ENCODE data around the gene THBS3. TPM values are rescaled to one million over a fixed set of nuclear protein-coding genes. Genes with fewer than 3 reads are reported as not detected.
"Not testable (repeated sequence)": the region's sequence is repeated elsewhere in the genome, so short reads cannot be mapped to it uniquely, and the experiment has no call there.

Gene THBS3
- total and polyA plus RNA-seq, 4 donors = 11.4 to 33.1 (median 24.4) TPM

DNA sequence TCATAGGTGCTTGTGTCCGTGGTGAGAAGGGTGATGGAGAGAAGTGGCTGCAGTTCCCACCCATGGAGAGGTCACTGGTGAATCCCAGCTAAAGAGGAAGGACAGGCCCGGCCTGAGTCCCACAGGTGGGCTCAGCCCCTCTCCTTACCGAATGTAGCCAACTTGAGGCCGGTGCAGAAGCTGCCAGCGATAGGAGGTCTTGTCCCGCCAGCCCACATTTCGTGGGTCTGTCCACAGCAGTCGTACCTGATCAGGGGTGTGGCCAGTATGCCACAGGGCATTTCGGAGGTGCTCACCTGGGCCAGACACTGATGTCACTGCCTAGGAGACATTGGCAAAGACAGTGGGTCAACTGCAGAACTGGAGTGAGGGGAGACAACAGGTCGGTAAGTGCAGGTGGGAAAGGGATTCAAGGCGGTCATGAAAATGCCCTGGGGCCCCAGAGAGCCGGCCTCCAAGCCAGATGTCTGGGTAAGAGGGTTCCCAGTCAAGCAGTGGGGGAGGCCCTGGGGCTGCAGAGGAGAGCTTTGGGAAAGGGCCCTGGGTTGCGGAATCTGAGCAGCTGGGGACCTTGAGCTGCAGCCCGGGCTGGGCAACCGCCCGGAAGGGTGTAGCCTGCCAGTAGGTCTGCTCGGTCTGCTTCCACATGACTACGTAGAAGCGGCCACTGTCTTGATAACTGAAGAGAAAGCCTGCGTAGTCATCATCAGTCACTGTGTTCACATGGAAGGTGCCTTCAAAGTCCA is 10.6 kb downstream of the THBS3 start:
- ATAC-seq (ENCODE audit: insufficient read depth, low FRiP score) (no peak), DNase-seq (no peak)
- Histone ChIP-seq H3K27me3 (ENCODE audit: control insufficient read depth in 3 of 3, insufficient read depth in 3 of 3, low read length in 2 of 3) (no peaks in the 10 kb centered on the region), H3K9me3 (ENCODE audit: control insufficient read depth in 4 of 4, insufficient read depth in 3 of 4, low read length in 3 of 4) (no peaks in the 10 kb centered on the region), H3K4me3 (no peak overlapping the region), H3K4me1 (ENCODE audit: control insufficient read depth in 5 of 5, insufficient read depth in 5 of 5, low read length in 5 of 5) (peaks cover 0 to 31% (median 8%) of the 10 kb centered on the region in 5 donors), H3K27ac (ENCODE audit: low read depth in 1 of 2, low read length in 1 of 2) (no peak overlapping the region), H3K9ac (ENCODE audit: insufficient read depth in 1 of 2, low read length in 2 of 2) (no peak overlapping the region), H3K36me3 (ENCODE audit: control insufficient read depth in 4 of 4, insufficient read depth in 4 of 4, low read length in 4 of 4) (peaks cover 0 to 21% (median 3%) of the 10 kb centered on the region in 4 donors)
- TF ChIP-seq, protein P1, sequence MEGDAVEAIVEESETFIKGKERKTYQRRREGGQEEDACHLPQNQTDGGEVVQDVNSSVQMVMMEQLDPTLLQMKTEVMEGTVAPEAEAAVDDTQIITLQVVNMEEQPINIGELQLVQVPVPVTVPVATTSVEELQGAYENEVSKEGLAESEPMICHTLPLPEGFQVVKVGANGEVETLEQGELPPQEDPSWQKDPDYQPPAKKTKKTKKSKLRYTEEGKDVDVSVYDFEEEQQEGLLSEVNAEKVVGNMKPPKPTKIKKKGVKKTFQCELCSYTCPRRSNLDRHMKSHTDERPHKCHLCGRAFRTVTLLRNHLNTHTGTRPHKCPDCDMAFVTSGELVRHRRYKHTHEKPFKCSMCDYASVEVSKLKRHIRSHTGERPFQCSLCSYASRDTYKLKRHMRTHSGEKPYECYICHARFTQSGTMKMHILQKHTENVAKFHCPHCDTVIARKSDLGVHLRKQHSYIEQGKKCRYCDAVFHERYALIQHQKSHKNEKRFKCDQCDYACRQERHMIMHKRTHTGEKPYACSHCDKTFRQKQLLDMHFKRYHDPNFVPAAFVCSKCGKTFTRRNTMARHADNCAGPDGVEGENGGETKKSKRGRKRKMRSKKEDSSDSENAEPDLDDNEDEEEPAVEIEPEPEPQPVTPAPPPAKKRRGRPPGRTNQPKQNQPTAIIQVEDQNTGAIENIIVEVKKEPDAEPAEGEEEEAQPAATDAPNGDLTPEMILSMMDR (IDR thresholded peaks at IDR 0.05; ENCODE audit: control extremely low read depth, extremely low read depth) = no peak
- WGBS, 2 donors = 93 to 95% methylated on average over 20 of the region's 20 CpGs

DNA sequence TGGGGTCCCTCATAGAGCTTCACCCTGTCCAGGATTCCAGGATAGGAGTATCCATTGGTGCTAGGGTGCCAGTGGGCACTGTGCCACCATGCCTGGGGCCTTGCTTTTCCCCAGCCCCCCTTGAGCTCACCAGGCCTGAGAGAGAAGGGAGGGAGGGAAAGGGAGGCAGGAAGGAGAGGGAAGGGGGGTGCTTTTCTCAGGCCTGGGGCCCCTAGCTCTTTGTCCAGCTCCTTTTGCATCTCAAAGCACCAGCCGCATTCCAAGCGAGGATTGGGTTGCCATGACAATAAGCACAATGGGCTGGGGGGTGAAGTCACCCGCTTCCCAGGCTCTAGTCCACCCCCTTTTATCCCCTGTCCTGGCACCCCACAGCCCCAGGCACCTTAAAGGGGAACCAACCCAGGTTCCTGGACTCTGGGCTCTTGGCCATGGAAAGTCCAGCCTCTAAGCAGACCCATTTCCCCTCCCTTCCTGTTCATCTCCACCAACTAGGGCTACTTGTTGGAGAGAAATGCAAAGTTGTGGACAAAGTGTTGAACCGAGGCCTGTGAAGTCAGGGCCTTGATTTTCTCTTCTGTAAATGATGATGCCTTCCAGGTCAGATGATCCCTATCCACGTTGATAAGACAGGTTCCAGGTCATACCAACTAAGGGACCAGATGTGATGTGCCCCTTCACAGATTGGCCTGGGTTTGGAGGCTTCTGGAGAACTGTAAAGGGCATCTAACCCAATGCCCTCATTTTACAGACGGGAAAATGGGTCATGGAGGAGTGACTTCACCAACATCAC is 11.4 kb downstream of the THBS3 start:
- Histone ChIP-seq H3K9ac (ENCODE audit: insufficient read depth in 1 of 2, low read length in 2 of 2) (no peak overlapping the region), H3K4me1 (ENCODE audit: control insufficient read depth in 5 of 5, insufficient read depth in 5 of 5, low read length in 5 of 5) (peaks cover 0 to 31% (median 8%) of the 10 kb centered on the region in 5 donors), H3K27me3 (ENCODE audit: control insufficient read depth in 3 of 3, insufficient read depth in 3 of 3, low read length in 2 of 3) (no peaks in the 10 kb centered on the region), H3K27ac (ENCODE audit: low read depth in 1 of 2, low read length in 1 of 2) (no peak overlapping the region), H3K4me3 (no peak overlapping the region), H3K36me3 (ENCODE audit: control insufficient read depth in 4 of 4, insufficient read depth in 4 of 4, low read length in 4 of 4) (peaks cover 0 to 17% (median 3%) of the 10 kb centered on the region in 4 donors), H3K9me3 (ENCODE audit: control insufficient read depth in 4 of 4, insufficient read depth in 3 of 4, low read length in 3 of 4) (no peaks in the 10 kb centered on the region)
- DNase-seq (peak in 2 of 3 donors; percentile 48 to 60), ATAC-seq (ENCODE audit: insufficient read depth, low FRiP score) (no peak)
- WGBS, 2 donors = 87 to 90% methylated on average over 6 of the region's 6 CpGs
- TF ChIP-seq, protein P1 (IDR thresholded peaks at IDR 0.05; ENCODE audit: control extremely low read depth, extremely low read depth) = no peak

DNA sequence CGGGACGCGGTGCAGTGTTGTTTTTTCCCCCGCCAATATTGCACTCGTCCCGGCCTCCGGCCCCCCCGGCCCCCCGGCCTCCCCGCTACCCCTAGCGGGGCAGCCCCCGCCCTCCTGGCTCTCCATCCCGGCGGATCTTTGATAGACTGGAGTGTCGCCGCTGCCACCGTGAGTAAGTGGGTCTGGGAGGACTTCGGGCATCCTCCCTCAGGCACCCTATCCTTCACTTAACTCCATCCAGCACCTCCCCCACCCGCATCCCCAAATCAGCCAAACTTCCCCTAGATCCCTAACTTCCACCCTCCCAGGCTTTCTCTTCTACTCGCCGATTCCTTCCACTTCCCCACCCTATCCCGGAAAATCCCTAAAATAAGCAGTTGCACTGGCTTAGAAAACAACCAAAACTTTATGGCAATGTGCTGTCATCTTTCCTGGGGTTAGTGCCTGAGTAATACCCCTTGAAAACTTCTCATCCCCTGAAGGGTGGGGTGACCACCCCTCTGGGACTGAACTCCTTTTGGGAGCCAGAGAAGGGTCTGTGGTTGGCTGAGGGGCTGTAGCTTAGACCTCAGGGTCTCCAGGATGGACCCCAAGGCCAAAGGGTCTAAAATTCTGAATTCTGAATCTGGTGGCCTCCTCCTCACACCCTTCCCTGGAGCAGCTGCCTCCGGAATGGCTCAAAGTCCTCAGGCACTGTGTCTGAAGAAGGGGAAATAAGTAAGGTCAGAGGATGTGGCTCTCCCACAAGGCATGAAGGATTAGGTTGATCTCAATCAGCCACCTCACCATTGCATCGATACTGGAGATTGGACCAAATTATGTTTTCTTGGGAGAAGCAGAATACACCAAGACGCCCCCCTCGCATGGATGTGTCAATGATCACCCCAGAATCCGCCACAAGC is 12.2 kb downstream of the THBS3 start:
- Histone ChIP-seq H3K9me3 (ENCODE audit: control insufficient read depth in 4 of 4, insufficient read depth in 3 of 4, low read length in 3 of 4) (no peaks in the 10 kb centered on the region), H3K27ac (ENCODE audit: low read depth in 1 of 2, low read length in 1 of 2) (peak overlapping the region in 1 of 2 donors; percentile 52), H3K36me3 (ENCODE audit: control insufficient read depth in 4 of 4, insufficient read depth in 4 of 4, low read length in 4 of 4) (peaks cover 0 to 13% (median 3%) of the 10 kb centered on the region in 4 donors), H3K27me3 (ENCODE audit: control insufficient read depth in 3 of 3, insufficient read depth in 3 of 3, low read length in 2 of 3) (no peaks in the 10 kb centered on the region), H3K9ac (ENCODE audit: insufficient read depth in 1 of 2, low read length in 2 of 2) (peak overlapping the region; percentile 0 to 41), H3K4me3 (no peak overlapping the region), H3K4me1 (ENCODE audit: control insufficient read depth in 5 of 5, insufficient read depth in 5 of 5, low read length in 5 of 5) (peaks cover 0 to 31% (median 8%) of the 10 kb centered on the region in 5 donors)
- WGBS, 2 donors = 24 to 30% methylated on average over 27 of the region's 27 CpGs
- TF ChIP-seq, protein P1 (IDR thresholded peaks at IDR 0.05; ENCODE audit: control extremely low read depth, extremely low read depth) = no peak
- peak in 2 of 3 donors; percentile 32 to 40 for DNase-seq
- ATAC-seq (ENCODE audit: insufficient read depth, low FRiP score) = no peak

DNA sequence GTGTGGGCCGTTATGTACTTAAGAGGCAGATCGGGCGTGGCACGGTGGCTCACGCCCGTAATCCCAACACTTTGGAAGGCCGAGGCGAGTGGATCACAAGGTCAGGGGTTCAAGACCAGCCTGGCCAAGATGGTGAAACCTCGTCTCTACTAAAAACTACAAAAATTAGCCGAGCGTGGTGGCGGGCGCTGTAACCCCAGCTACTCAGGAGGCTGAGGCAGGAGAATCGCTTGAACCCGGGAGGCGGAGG is 13.8 kb downstream of the THBS3 start:
- Histone ChIP-seq H3K9ac (ENCODE audit: insufficient read depth in 1 of 2, low read length in 2 of 2) (peak overlapping the region; percentile 29 to 48), H3K27ac (ENCODE audit: low read depth in 1 of 2, low read length in 1 of 2) (peak overlapping the region; percentile 57 to 95), H3K4me1 (ENCODE audit: control insufficient read depth in 5 of 5, insufficient read depth in 5 of 5, low read length in 5 of 5) (peaks cover 0 to 31% (median 8%) of the 10 kb centered on the region in 5 donors), H3K4me3 (peak overlapping the region; percentile 44)
- ATAC-seq (ENCODE audit: insufficient read depth, low FRiP score); DNase-seq; H3K9me3 ChIP-seq (ENCODE audit: control insufficient read depth in 4 of 4, insufficient read depth in 3 of 4, low read length in 3 of 4); H3K27me3 ChIP-seq (ENCODE audit: control insufficient read depth in 3 of 3, insufficient read depth in 3 of 3, low read length in 2 of 3); H3K36me3 ChIP-seq (ENCODE audit: control insufficient read depth in 4 of 4, insufficient read depth in 4 of 4, low read length in 4 of 4): not testable (repeated sequence)
- WGBS, 2 donors = 2 to 4% methylated on average over 16 of the region's 16 CpGs
